ENCODE measurements around the gene KRT76.

Gene KRT76

GRCh38 chr12:52776913-52777395 is at the start of gene KRT76:
TSS of gene KRT76 (minus strand) at chr12:52777345. CDS start at chr12:52777291, 54 bp downstream.
- H3K27ac ChIP-seq (ENCODE audit: low read depth, low read length): no peak within 1 kb of the TSS
- H4K20me1 ChIP-seq (ENCODE audit: low read depth, low read length): no peaks in the 10 kb centered on the region
- no peaks in the 10 kb centered on the region for H3F3A ChIP-seq (ENCODE audit: insufficient read depth)
- H3K36me3 ChIP-seq (ENCODE audit: low read length): no peaks in the 10 kb centered on the region
- H3K9me2 ChIP-seq (replicated peaks; ENCODE audit: insufficient read depth, low read length): no peaks in the 10 kb centered on the region
- H3K4me2 ChIP-seq (ENCODE audit: low read depth, low read length, poor library complexity, severe bottlenecking): no peak within 1 kb of the TSS
- no peak within 1 kb of the TSS for H3K4me3 ChIP-seq (ENCODE audit: insufficient read depth, low read length, poor library complexity, severe bottlenecking)
- no peak within 1 kb of the TSS for H2AFZ ChIP-seq (ENCODE audit: low read depth, low read length, severe bottlenecking)
- no peak within 1 kb of the TSS for H3K9ac ChIP-seq (ENCODE audit: low read length)
- TF ChIP-seq CTCF (IDR thresholded peaks at IDR 0.05; ENCODE audit: insufficient read depth, low read length, poor library complexity, severe bottlenecking) (no peak), EZH2phosphoT487 (conservative IDR thresholded peaks at IDR 0.05; ENCODE audit: low read length) (no peak)
- H3K9me3 ChIP-seq (ENCODE audit: insufficient read depth, low read length): no peaks in the 10 kb centered on the region
- H3K27me3 ChIP-seq (ENCODE audit: low read length): no peaks in the 10 kb centered on the region
- H3K79me2 ChIP-seq (ENCODE audit: insufficient read depth, low read length): no peaks in the 10 kb centered on the region

- Histone ChIP-seq H4K20me1 (ENCODE audit: low read depth, low read length) (no peaks in the 10 kb centered on the region), H3K9me3 (ENCODE audit: insufficient read depth, low read length) (no peaks in the 10 kb centered on the region), H3K9ac (ENCODE audit: low read length) (no peak overlapping the region), H3K79me2 (ENCODE audit: insufficient read depth, low read length) (no peaks in the 10 kb centered on the region), H2AFZ (ENCODE audit: low read depth, low read length, severe bottlenecking) (no peak overlapping the region), H3K27me3 (ENCODE audit: low read length) (0 out of 2 replicates have a peak, but pooled peaks cover 4% of the 10 kb centered on the region), H3K4me2 (ENCODE audit: low read depth, low read length, poor library complexity, severe bottlenecking) (no peak overlapping the region), H3F3A (ENCODE audit: insufficient read depth) (no peaks in the 10 kb centered on the region), H3K27ac (ENCODE audit: low read depth, low read length) (no peak overlapping the region), H3K36me3 (ENCODE audit: low read length) (no peaks in the 10 kb centered on the region), H3K9me2 (replicated peaks; ENCODE audit: insufficient read depth, low read length) (no peaks in the 10 kb centered on the region), H3K4me3 (ENCODE audit: insufficient read depth, low read length, poor library complexity, severe bottlenecking) (no peak overlapping the region)
- TF ChIP-seq CTCF (IDR thresholded peaks at IDR 0.05; ENCODE audit: insufficient read depth, low read length, poor library complexity, severe bottlenecking) (no peak), EZH2phosphoT487 (conservative IDR thresholded peaks at IDR 0.05; ENCODE audit: low read length) (no peak)
Observed at GRCh38 chr12:52825961-52826360, 48.8 kb upstream of the KRT76 start.

- Histone ChIP-seq H3K9me3 (ENCODE audit: insufficient read depth, low read length) (no peaks in the 10 kb centered on the region), H2AFZ (ENCODE audit: low read depth, low read length, severe bottlenecking) (no peak overlapping the region), H3K4me2 (ENCODE audit: low read depth, low read length, poor library complexity, severe bottlenecking) (no peak overlapping the region), H3K36me3 (ENCODE audit: low read length) (no peaks in the 10 kb centered on the region), H4K20me1 (ENCODE audit: low read depth, low read length) (no peaks in the 10 kb centered on the region), H3K27me3 (ENCODE audit: low read length) (0 out of 2 replicates have a peak, but pooled peaks cover 4% of the 10 kb centered on the region), H3K79me2 (ENCODE audit: insufficient read depth, low read length) (no peaks in the 10 kb centered on the region), H3K9ac (ENCODE audit: low read length) (no peak overlapping the region), H3K9me2 (replicated peaks; ENCODE audit: insufficient read depth, low read length) (no peaks in the 10 kb centered on the region), H3K27ac (ENCODE audit: low read depth, low read length) (no peak overlapping the region), H3K4me3 (ENCODE audit: insufficient read depth, low read length, poor library complexity, severe bottlenecking) (no peak overlapping the region), H3F3A (ENCODE audit: insufficient read depth) (no peaks in the 10 kb centered on the region)
- TF ChIP-seq CTCF (IDR thresholded peaks at IDR 0.05; ENCODE audit: insufficient read depth, low read length, poor library complexity, severe bottlenecking) (no peak), EZH2phosphoT487 (conservative IDR thresholded peaks at IDR 0.05; ENCODE audit: low read length) (no peak)
Observed at GRCh38 chr12:52824741-52825410, 47.7 kb upstream of the KRT76 start.
